ENCODE measurements around the gene CCDC85A.

Gene CCDC85A

GRCh38 chr2:56376699-56377665 is 193.2 kb downstream of the CCDC85A start:
- peak; percentile 80 for DNase-seq

DNA sequence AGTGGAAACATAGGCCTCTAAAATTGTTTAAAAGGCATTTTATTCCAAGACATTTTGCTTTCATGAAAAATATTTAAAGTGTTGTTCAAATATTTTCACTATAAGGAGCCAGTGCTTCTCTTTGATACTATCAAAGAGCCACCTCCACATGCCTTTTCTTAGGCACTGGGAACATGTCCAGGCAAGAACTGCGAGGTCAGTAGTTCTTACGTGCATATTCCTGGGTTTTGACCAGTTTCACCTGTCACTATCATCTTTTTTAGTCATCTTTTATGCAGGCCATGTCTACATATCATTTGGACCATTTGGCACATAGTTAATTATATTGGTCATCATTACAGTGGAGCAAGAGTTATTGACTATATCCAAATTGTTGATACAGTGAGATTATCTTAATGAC is 195.3 kb downstream of the CCDC85A start:
- DNase-seq, result no peak

DNA sequence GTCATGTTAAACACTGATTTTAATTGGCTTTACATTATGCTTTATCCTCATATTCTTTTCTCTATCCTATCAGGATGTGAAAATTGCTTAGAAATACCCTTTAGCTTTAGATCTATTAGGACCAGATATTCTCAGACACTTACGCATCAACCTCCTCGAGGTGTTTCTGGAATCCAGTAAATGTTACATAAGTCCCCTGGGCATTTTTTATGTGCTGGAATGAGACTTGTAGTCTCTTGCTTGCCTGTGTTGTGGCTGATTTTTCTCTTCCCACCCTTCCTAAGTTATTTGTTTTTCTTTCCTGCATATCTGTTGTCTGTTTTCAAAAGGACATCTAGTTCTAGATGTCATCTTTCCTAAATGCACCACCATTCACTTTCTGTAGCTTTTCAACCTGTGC is 197.1 kb downstream of the CCDC85A start:
- DNase-seq, result peak; percentile 60

DNA sequence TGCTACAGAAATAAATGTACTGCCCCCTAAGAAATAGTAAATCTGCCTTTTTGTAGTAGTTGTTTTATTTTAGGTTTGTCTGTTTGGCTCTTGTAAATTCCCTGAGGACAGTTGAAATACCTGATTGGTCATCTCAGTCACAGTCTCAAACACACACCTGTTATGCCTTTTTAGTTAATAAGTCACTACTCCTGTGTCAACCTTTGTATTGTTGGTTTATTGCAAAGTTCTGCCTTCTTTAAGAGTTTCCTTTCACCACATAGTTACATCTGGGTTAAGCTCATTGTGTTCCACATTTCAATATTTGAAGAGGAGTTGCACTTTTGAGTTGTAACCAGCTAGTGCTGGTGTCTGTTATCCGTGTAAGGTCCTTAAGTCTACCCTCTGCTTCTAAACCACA is 198.7 kb downstream of the CCDC85A start:
- DNase-seq, result no peak

DNA sequence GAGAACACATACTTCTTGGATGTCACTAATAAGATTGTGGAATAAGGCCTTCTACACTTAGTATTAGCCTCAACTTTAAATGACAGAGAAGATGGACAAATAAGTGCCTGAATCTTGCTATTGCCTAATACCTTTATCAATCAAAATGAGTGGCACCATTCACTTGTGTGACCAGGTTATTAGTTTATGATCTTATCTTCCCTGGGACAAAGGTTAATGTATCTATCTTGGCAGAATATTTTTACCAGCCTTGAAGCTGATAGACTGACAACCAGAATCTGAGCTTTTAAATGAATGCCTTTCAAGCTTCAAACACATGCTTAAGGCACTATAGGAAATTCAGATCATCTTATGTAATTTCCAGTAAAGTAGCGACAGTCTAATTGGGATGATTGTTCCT is 202.9 kb downstream of the CCDC85A start:
- DNase-seq, result no peak

DNA sequence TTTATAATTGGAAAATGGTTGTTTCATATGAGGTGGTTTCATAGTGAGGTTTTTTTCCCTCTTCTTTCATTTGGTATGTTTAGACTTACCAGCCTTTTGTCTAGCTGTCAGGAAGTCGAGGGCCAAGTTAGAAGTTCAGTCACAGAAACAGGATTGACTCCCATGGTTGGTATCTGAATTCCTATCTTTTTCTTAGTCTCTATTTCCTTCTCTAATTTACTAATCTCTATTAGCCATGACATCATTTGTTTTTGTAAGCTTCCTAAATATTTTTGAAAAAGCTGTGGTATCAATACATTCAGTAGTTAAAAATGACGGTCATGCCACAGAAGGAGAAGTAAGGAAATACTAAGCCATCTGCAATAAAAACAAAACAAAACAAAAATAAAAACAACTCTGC is 206.9 kb downstream of the CCDC85A start:
- DNase-seq, result no peak

DNA sequence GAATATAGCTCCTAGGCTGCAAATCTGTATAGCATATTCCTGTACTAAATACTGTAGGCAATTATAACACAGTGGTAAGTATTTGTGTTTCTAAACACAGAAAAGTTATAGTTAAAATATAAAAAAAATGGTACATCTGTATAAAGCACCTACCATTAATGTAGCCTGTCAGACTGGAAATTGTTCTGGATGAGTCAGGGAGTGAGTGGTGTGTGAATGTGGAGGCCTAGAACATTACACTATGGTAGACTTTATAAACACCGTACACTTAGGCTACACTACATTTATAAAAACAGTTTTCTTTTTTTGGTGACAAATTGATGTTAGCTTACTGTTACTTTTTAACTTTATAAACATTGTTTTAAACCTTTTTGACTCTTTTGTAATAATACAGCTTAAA is 226.3 kb downstream of the CCDC85A start:
- peak; percentile 22 for DNase-seq

GRCh38 chr2:56416500-56417176 is 232.8 kb downstream of the CCDC85A start:
- no peak for DNase-seq
